Adrenal gland (tissue), 5 donors: ENCODE measurements around the gene PTPMT1.

Source experiments
- POLR2A ChIP-seq, 2 donors: fragments of 450-650 bp; IDR thresholded peaks; one replicate each; pipeline ENCODE4 v1.6.1; 2017; ENCODE audit warnings: antibody characterized with exemption in 2 of 2, mild to moderate bottlenecking in 2 of 2, moderate library complexity in 1 of 2
- TF ChIP-seq, protein P1 (sequence below), 6 experiments: fragments of 450-650 bp in 4 of 6; fragments of 200-600 bp in 2 of 6; sonication (generic) in 1 of 6; IDR thresholded peaks; 1 replicate in 5 of 6; 2 replicates in 1 of 6; pipeline versions ENCODE4 v1.5.1 to v1.8.0; 2016 to 2021; ENCODE audit warnings: antibody characterized with exemption in 6 of 6, mild to moderate bottlenecking in 2 of 6, moderate library complexity in 1 of 6
- donor health status: DM: no; HTN: no; CAD: no.

DNA sequence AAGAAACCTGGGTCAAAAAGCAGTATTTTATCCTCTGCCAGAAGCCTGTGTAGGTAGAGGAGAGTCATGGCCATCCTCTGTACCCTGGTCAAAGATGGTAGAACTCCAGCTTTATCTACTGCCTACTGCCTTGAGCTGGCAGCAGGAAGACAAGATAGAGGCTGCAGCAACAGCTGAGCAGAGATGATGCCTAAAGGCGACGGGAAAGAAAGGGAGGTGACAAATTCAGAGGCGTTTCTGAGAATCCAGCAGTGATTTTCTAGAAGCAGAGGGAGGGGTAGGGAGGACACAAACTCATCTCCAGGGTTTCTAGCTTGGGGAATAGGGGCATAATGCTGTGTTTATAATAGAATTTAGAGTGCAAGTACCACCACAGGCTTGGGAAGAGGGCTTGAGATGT, 44.3 kb downstream of the PTPMT1 start:
- TF ChIP-seq, protein P1, sequence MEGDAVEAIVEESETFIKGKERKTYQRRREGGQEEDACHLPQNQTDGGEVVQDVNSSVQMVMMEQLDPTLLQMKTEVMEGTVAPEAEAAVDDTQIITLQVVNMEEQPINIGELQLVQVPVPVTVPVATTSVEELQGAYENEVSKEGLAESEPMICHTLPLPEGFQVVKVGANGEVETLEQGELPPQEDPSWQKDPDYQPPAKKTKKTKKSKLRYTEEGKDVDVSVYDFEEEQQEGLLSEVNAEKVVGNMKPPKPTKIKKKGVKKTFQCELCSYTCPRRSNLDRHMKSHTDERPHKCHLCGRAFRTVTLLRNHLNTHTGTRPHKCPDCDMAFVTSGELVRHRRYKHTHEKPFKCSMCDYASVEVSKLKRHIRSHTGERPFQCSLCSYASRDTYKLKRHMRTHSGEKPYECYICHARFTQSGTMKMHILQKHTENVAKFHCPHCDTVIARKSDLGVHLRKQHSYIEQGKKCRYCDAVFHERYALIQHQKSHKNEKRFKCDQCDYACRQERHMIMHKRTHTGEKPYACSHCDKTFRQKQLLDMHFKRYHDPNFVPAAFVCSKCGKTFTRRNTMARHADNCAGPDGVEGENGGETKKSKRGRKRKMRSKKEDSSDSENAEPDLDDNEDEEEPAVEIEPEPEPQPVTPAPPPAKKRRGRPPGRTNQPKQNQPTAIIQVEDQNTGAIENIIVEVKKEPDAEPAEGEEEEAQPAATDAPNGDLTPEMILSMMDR (IDR thresholded peaks at IDR 0.05), result no peak
- no peak for TF ChIP-seq POLR2A (IDR thresholded peaks at IDR 0.05)
